NCI-H2171 (cell line): ENCODE data around the gene UQCC3.
"Not testable (repeated sequence)": the region's sequence is repeated elsewhere in the genome, so short reads cannot be mapped to it uniquely, and the experiment has no call there.

ENCODE experiments used
- DNase-seq: peaks from one replicate; lab custom pipeline; 2025; lab: John Stamatoyannopoulos, UW

UQCC3 gene

GRCh38 chr11:62671608-62672389, at the start of gene UQCC3, which contains the start of gene LBHD1:
Gene UQCC3 (plus strand): TSS chr11:62671673. CDS start chr11:62671746, 73 bp downstream.
Gene LBHD1 (minus strand): TSS chr11:62672267. CDS start chr11:62670031, 2,236 bp downstream.
- DNase-seq, result peak; percentile 88

- DNase-seq, result no peak
Measured at GRCh38 chr11:62622476-62623089, 48.9 kb upstream of the UQCC3 start.

- no peak for DNase-seq
Measured at GRCh38 chr11:62627713-62628112, 43.8 kb upstream of the UQCC3 start.

GRCh38 chr11:62632492-62632891, 39.0 kb upstream of the UQCC3 start:
- DNase-seq, result no peak

- no peak for DNase-seq
Measured at GRCh38 chr11:62644220-62644619, 27.3 kb upstream of the UQCC3 start.

GRCh38 chr11:62645671-62645945, 25.9 kb upstream of the UQCC3 start:
- no peak for DNase-seq

GRCh38 chr11:62645946-62646824, 25.3 kb upstream of the UQCC3 start, which contains the start of gene GANAB:
Gene GANAB (minus strand): TSS chr11:62646613. CDS start chr11:62646599, 14 bp downstream.
- peak; percentile 99 for DNase-seq

GRCh38 chr11:62646825-62647608, 24.5 kb upstream of the UQCC3 start:
- DNase-seq, result no peak

GRCh38 chr11:62647609-62648005, 23.9 kb upstream of the UQCC3 start:
- no peak for DNase-seq

- no peak for DNase-seq
Measured at GRCh38 chr11:62648185-62648966, 23.1 kb upstream of the UQCC3 start.

GRCh38 chr11:62648967-62649364, 22.5 kb upstream of the UQCC3 start:
- DNase-seq, result no peak

- no peak for DNase-seq
Measured at GRCh38 chr11:62649486-62649885, 22.0 kb upstream of the UQCC3 start.

- not testable (repeated sequence) for DNase-seq
Measured at GRCh38 chr11:62650283-62650682, 21.2 kb upstream of the UQCC3 start.

GRCh38 chr11:62652161-62653006, 19.1 kb upstream of the UQCC3 start:
- DNase-seq, result no peak

- DNase-seq, result no peak
Measured at GRCh38 chr11:62654297-62654696, 17.2 kb upstream of the UQCC3 start.

- DNase-seq, result no peak
Measured at GRCh38 chr11:62656796-62657429, 14.6 kb upstream of the UQCC3 start.

GRCh38 chr11:62664405-62665074, 6.9 kb upstream of the UQCC3 start:
- DNase-seq, result peak; percentile 76

- peak; percentile 90 for DNase-seq
Measured at GRCh38 chr11:62665075-62665598, 6.3 kb upstream of the UQCC3 start, which contains the start of the genes C11orf98 and CSKMT. Gene C11orf98 (minus strand): TSS chr11:62665210. CDS start chr11:62665169, 41 bp downstream. Gene CSKMT (plus strand): TSS chr11:62665312. CDS start chr11:62665880, 568 bp downstream.
